Measurements from ENCODE around the gene EFCAB7.
"Not testable (repeated sequence)": the region's sequence is repeated elsewhere in the genome, so short reads cannot be mapped to it uniquely, and the experiment has no call there.

EFCAB7 gene

GRCh38 chr1:63555480-63555879 lies 32.2 kb downstream of the EFCAB7 start:
- DNase-seq: no peak

DNA sequence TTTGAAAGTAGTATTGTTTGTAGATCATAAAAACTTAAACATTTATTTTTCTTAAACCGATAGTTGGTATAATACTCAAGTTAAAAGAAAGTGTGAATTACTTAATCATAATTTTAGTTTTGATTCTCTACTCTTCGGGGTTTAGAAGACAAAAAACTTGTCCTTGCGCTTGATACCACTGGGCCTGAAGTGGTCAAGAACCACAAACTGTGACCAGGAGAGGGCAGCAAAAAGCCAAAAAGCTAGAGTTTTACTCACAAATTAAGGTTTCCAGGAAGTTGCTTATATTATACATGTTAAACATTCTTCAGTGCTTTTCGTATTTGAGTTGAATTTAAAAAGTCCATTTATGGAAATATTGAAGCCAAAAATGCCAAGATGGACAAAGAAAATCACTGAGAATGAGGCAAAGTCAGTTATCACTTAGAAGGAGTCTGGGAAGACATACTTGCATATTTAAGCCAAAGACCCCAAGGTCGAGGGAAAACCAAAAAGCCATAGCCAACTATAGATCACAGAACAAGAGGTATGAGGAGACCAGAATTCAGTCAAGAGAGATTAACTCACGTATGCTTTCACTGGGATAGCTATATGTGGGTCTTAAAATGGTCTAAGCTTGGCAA lies 34.2 kb downstream of the EFCAB7 start:
- peak in 1 of 5 experiments; percentile 16 for DNase-seq

DNA sequence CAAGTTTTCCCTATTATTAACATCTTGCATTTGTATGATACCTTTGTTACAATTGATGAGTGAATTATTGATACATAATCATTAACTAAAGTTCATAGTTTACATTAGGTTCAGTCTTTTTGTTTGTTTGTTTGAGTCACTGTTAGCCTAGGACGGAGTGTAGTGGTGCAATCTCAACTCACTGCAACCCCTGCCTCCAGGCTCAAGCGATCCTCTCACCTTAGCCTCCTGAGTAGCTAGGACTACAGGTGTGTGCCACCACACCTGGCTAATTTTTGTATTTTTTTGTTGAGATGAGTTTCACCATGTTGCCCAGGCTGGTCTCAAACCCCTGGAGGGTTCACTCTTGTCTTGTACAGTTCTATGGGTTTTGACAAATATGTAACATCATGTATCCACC lies 36.0 kb downstream of the EFCAB7 start:
- no peak for DNase-seq

DNA sequence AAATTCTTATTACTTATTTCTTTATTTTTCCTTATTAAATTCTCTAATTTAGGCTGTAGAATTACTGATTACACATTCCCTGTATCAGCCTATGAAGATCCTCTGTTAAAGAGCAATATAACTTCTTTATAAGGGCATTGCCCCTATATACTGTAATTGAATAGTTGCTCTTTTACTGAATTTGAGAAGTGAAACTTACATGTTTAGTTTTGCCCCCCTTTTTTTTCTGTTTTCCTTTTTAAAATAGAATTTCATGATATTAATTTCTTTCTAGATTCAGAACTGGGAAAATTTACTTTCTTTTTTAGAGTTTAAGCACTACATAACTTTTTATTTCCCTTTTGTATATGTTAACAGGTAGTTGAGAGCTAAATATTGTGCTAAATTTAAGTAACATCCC lies 40.4 kb downstream of the EFCAB7 start:
- DNase-seq: no peak

DNA sequence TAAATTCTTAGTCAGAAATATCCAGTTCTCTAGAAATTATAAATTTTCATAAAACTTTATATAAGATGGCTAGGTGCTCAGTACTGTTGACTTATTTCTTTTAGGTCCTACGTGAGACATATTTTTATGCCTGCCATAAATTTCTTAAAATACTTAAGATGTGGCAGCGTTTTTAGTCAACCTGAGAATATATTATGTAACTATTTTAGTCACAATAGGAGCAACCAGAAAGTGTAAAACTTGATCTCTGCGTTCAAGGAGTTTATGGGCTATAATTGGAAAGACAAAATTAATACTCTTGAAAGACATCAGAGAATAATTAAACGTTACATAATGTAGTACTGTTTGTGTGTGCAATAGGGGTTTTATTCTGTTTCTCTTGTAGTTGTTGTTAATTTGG lies 45.7 kb downstream of the EFCAB7 start:
- no peak for DNase-seq

DNA sequence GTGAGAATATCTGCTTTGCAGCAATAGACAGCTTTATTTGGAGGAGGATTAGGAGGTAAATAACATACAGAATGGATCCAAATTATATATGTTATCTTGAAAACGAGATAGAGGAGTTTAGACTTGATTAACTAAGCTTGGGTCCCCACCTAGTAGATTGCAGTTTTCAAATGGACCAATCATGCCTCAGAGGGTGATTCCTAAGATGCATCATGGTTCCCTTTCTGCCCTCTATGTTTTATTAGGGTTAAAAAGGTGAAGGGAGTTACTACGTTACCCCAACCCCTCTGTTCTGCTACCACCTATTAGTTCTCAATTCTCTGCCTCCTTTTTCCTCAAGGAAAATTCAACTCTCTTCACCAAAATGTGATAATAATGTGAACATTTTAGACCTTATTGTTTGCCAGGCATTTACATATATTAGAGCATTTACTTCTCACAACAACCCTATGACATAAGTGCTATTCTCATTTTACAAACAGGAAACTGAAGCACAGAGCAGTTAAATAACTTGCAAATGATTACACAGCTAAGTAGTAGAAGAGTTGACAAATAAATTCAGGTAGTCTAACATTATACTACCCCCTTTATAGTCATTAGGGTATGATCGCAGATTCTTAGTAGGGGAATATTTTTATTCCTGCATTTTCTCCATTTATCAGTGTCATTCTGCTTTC lies 46.5 kb downstream of the EFCAB7 start:
- no peak for DNase-seq

- DNase-seq: not testable (repeated sequence)
Observed at GRCh38 chr1:63572686-63573085, 49.4 kb downstream of the EFCAB7 start.

GRCh38 chr1:63574203-63574796 lies 51.0 kb downstream of the EFCAB7 start:
- DNase-seq: not testable (repeated sequence)

DNA sequence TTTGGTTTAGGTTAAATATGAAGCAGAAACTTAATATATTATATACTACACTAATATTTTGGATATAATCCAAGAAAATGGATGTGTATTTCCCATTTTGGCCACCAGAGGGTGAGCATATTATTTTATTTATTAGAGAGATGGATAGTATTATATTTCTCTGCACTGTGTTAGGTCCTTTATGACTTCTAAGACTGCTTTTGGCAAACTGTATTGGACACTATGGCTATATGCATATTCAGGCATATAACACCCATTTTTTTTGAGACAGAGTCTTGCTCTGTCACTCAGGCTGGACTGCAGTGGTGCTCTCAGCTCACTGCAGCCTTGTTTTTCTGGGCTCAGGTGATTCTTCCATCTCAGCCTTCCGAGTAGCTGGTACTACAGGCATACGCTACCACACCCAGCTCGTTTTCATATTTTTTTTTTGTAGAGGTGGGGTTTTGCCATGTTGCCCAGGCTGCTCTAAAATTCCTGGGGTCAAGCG lies 52.1 kb downstream of the EFCAB7 start:
- DNase-seq: peak in 2 of 5 experiments; percentile 7 to 10

GRCh38 chr1:63586326-63586725 lies 63.0 kb downstream of the EFCAB7 start:
- DNase-seq: not testable (repeated sequence)

DNA sequence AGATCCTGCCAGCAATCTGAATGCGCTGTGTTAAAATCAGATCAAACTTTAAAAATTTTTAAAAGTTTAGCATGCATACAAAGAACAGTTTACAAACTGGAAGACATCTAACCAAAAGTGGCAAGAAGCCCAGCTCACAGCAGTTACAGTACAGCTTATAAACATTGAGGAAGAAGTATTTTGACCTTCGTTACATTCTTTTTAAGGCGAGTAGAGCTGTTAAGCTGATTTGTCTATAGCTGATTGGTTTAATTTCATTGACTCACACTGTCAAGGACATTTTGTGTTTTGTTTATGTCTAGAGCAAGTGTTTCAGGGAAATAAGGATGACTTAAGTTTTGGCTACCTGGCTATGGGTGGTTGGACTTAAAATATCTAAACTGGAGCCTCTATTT lies 66.8 kb downstream of the EFCAB7 start:
- no peak for DNase-seq

- peak in 1 of 5 experiments; percentile 69 for DNase-seq
Observed at GRCh38 chr1:63592536-63593302, 69.4 kb downstream of the EFCAB7 start.

DNA sequence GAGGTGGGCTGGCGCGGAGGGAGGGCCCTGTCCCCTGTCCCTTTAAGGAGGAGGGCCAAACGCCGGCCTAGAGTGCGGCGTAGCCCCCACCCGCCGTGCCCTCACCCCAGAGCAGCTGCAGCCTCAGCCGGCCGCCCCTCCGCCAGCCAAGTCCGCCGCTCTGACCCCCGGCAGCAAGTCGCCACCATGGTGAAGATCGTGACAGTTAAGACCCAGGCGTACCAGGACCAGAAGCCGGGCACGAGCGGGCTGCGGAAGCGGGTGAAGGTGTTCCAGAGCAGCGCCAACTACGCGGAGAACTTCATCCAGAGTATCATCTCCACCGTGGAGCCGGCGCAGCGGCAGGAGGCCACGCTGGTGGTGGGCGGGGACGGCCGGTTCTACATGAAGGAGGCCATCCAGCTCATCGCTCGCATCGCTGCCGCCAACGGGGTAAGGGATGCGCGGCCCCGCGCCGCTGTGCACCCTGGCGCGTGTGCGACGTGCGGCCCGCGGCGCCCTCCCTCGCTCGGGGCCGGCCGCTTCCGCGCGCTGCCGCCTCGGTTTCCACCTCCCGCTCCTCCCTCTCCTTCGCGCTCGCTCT lies 70.1 kb downstream of the EFCAB7 start, which contains the start of gene PGM1:
TSS of gene PGM1 (plus strand) at position 109 of the 583 bp plus-strand sequence. CDS start at position 187, 78 bp downstream.
- peak; percentile 49 to 90 (median 69) for DNase-seq

DNA sequence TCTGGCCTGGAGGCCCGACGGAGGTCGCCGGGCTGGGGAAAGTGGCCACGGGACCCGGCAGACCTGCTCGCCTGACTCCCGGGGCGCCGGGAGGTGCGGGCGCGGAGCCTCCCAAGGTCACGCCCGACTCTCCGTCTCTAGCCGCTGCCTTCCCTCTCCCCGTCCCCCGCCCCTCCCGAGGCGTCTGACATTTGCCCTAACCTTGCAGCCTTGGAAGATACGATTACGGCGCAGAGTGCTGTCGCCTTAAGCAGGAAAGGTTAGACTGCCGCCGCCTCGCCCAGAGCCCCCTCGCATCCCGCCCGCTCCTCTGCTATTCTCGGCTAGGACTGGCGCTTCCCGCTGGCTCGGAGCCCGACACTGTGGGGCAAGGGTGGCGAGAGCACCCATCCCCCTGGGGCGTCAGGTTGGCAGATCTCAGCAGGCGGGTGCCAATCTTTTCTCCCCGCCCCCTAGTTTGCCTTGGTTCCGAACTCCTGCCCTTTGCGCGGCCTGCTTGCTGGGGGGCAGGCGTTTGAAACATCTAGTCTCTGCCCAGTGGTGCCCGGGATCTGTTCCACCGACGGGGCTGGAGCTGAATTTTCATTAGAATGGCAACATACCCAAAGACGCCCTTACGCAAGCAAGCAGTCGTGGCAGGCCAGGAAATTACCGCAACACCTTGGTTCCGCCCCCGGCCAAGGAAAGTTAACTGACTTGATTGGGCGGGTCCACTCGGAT lies 70.7 kb downstream of the EFCAB7 start:
- peak; percentile 41 to 93 (median 73) for DNase-seq

GRCh38 chr1:63595435-63595834 lies 72.1 kb downstream of the EFCAB7 start:
- DNase-seq: no peak

DNA sequence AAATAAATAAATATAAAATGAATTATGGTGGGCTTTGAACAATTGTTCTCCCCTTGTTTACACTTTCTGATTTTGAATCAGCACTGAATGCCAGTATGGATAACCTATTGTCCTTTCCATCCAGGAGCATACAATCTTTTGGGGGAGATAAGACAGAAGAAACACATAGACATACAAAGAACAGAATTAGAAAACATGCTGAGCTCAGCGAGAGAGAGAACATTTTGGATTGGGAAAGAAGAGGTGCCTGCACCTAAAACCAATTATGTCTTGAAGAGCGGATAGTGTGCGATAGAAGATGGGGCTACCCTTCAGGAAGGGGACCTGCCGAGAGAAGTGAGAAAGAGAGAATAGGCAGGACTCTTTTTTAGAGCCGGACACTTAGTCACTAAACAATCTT lies 76.5 kb downstream of the EFCAB7 start:
- DNase-seq: no peak

- no peak for DNase-seq
Observed at GRCh38 chr1:63600248-63600647, 76.9 kb downstream of the EFCAB7 start.

DNA sequence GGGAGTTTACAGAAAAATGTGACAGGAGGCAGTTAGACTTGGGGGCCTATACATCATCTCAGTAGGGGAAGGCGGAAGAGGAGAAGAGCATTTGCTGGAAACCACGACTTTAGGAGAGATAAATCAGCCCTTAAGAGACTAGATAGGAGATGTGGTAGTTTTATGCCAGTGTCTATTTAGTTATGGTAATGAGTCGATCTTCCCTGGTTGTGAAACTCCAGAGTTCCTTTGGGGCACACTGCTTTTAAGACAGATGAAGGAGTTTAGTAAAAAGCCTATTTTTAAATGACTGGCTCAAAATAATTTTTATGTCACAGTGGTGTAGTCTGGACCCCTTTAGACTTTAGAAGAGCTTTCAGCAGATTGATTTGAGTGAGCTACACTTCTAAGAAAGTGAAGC lies 77.7 kb downstream of the EFCAB7 start:
- DNase-seq: no peak

DNA sequence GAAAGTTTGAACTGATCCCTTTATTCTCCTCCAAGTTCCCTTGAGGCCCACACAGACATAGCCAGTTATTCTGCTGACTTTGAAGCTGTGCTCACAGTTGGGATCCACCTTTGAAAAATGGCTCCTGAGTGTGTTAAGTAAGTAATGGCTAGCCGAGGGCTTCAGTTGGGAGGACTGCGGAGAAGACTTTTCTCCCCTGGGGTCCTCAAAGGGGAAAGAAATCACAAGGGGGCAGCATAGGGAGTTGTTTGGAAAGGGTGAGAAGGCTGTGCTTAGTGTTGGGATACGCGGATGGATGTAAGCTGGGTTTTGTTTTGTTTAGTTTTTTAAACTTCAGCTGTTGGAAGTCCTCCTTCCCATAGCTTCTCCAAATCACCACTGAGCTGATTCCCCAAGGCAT lies 78.1 kb downstream of the EFCAB7 start:
- DNase-seq: no peak

- DNase-seq: no peak
Observed at GRCh38 chr1:63601912-63602311, 78.6 kb downstream of the EFCAB7 start.

- no peak for DNase-seq
Observed at GRCh38 chr1:63602629-63603028, 79.3 kb downstream of the EFCAB7 start.

DNA sequence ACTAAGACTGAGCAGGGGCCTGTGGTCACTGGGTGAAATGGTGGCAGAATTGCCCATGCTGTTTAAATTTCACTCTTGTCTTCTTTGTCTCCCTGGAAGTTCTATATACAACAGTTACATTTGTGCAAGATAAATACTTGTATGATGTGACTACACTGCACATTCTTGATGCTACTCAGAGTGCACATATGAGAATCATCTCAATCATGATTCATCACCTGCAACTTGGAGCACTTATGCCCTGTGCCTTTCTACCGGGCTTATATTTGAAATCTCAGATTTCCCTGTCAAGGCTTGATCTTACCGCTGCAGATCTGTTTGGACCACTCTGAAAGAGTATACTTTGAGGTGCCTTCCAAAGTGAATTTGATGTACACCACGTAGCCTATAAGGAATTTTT lies 80.5 kb downstream of the EFCAB7 start:
- no peak for DNase-seq

Data from T-helper 2 cell (primary cell).